Fibroblast of lung (primary cell): ENCODE measurements around the gene DPP10. TPM values are rescaled to one million over a fixed set of nuclear protein-coding genes. Genes with fewer than 3 reads are reported as not detected.

Source experiments
- DNase-seq, 2 donors: peaks; one replicate each; pipeline versions ENCODE4 v3.0.0 to v3.0.0-alpha.2; 2010; ENCODE audit warnings: low read depth in 2 of 2
- H2AFZ ChIP-seq: 2 replicates; pipeline ENCODE4 v1.5.1; 2012; ENCODE audit warnings: low read length, control low read depth, inconsistent platforms
- H3K27ac ChIP-seq: 2 replicates; pipeline ENCODE4 v1.5.1; 2011; ENCODE audit warnings: low read length, control low read depth; ENCODE audit not compliant: insufficient read depth
- H3K27me3 ChIP-seq: 2 replicates; pipeline ENCODE4 v1.5.1; 2011; ENCODE audit warnings: mild to moderate bottlenecking, low read length; ENCODE audit not compliant: control insufficient read depth, insufficient read depth
- H3K36me3 ChIP-seq: 2 replicates; pipeline ENCODE4 v1.5.1; 2011; ENCODE audit warnings: low read length; ENCODE audit not compliant: control insufficient read depth, insufficient read depth
- H3K4me1 ChIP-seq: 2 replicates; pipeline ENCODE4 v1.5.1; 2011; ENCODE audit warnings: low read length; ENCODE audit not compliant: control insufficient read depth, insufficient read depth; ENCODE audit errors: extremely low read depth
- H3K4me2 ChIP-seq: 2 replicates; pipeline ENCODE4 v1.5.1; 2011; ENCODE audit warnings: low read length, control low read depth; ENCODE audit not compliant: insufficient read depth; ENCODE audit errors: extremely low read depth
- H3K4me3 ChIP-seq, 4 experiments: fragments of 200-600 bp in 1 of 4; sonication (generic) in 1 of 4; replicated peaks in 1 of 4; 2 replicates each; pipeline ENCODE4 v1.5.1; 2011 to 2016; ENCODE audit warnings: low read length in 4 of 4, low read depth in 3 of 4, mild to moderate bottlenecking in 3 of 4, control low read depth in 2 of 4, inconsistent platforms in 1 of 4, mixed read lengths in 1 of 4; ENCODE audit not compliant: insufficient read depth in 1 of 4; ENCODE audit errors: control extremely low read depth in 1 of 4
- H3K79me2 ChIP-seq: 2 replicates; pipeline ENCODE4 v1.5.1; 2012; ENCODE audit warnings: mild to moderate bottlenecking, low read length, inconsistent platforms; ENCODE audit not compliant: control insufficient read depth, insufficient read depth
- H3K9ac ChIP-seq: 2 replicates; pipeline ENCODE4 v1.5.1; 2011; ENCODE audit warnings: mild to moderate bottlenecking, low read length, control low read depth; ENCODE audit not compliant: insufficient read depth
- H3K9me3 ChIP-seq: 2 replicates; pipeline ENCODE4 v1.5.1; 2012; ENCODE audit warnings: low read depth, low read length; ENCODE audit not compliant: control insufficient read depth, insufficient read depth
- H4K20me1 ChIP-seq: 2 replicates; pipeline ENCODE4 v1.5.1; 2011; ENCODE audit warnings: low read length; ENCODE audit not compliant: control insufficient read depth, insufficient read depth; ENCODE audit errors: extremely low read depth
- EZH2 ChIP-seq: IDR thresholded peaks from 2 replicates; pipeline ENCODE4 v1.5.1; 2012; ENCODE audit warnings: low read length, control low read depth, mild to moderate bottlenecking; ENCODE audit errors: missing control alignments
- polyA plus RNA-seq, 2 donors: library from polyadenylated mRNA; depleted of rRNA in 1 of 2; stranded (reverse) in 1 of 2; unstranded in 1 of 2; fragments of >200 nt; gene quantifications; 2 replicates each; pipeline ENCODE4 v1.2.1, GENCODE V29; 2011 to 2012; ENCODE audit warnings: missing spikeins in 1 of 2
- total RNA-seq: library from RNA; depleted of rRNA; stranded (reverse); fragments of >200 nt; gene quantifications from 2 replicates; pipeline ENCODE4 v1.2.1, GENCODE V29; 2014
- TF ChIP-seq, protein P1 (sequence below), 2 donors: IDR thresholded peaks in 1 of 2; conservative IDR thresholded peaks in 1 of 2; 1 replicate in 1 of 2; 2 replicates in 1 of 2; pipeline ENCODE4 v1.5.1; 2011 to 2012; ENCODE audit warnings: low read length in 2 of 2, control low read depth in 1 of 2, inconsistent platforms in 1 of 2, low read depth in 1 of 2, mild to moderate bottlenecking in 1 of 2

The DPP10 gene
- total and polyA plus RNA-seq, 2 donors (not counting 1 experiment from before 2014, with no cell fraction given): not detected

DNA sequence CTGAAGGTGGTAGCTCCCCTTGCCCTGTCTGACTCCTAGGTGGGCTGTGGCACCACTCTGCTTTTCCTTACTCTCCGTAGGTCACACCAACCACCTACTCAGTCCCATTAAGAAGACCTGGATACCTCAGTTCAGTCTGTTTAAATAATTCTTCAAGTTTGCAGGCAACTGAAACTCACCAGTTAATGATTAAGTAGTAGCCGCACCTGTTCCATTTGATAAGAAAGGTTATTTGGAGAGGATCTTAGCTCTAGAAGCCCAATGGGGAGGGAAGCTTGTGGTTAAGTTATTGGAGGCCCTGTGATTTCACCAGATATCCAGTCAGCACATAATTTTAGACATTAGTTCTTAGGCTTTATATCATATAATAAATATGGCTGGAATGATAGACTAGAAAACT, 1193.0 kb downstream of the DPP10 start:
- no peaks in the 10 kb centered on the region for H3K27me3 ChIP-seq
- H3K9me3 ChIP-seq: no peaks in the 10 kb centered on the region
- H4K20me1 ChIP-seq: no peaks in the 10 kb centered on the region
- H3K4me3 ChIP-seq: no peak overlapping the region
- TF ChIP-seq EZH2: no peak
- TF ChIP-seq, protein P1, sequence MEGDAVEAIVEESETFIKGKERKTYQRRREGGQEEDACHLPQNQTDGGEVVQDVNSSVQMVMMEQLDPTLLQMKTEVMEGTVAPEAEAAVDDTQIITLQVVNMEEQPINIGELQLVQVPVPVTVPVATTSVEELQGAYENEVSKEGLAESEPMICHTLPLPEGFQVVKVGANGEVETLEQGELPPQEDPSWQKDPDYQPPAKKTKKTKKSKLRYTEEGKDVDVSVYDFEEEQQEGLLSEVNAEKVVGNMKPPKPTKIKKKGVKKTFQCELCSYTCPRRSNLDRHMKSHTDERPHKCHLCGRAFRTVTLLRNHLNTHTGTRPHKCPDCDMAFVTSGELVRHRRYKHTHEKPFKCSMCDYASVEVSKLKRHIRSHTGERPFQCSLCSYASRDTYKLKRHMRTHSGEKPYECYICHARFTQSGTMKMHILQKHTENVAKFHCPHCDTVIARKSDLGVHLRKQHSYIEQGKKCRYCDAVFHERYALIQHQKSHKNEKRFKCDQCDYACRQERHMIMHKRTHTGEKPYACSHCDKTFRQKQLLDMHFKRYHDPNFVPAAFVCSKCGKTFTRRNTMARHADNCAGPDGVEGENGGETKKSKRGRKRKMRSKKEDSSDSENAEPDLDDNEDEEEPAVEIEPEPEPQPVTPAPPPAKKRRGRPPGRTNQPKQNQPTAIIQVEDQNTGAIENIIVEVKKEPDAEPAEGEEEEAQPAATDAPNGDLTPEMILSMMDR (conservative IDR thresholded peaks at IDR 0.05 in 1 of 2, IDR thresholded peaks at IDR 0.05 in 1 of 2; ENCODE audit: low read depth in 1 of 2, low read length in 2 of 2): no peak
- H2AFZ ChIP-seq: no peak overlapping the region
- no peak overlapping the region for H3K9ac ChIP-seq
- no peaks in the 10 kb centered on the region for H3K79me2 ChIP-seq
- no peaks in the 10 kb centered on the region for H3K4me1 ChIP-seq
- DNase-seq: no peak
- H3K36me3 ChIP-seq: no peaks in the 10 kb centered on the region
- H3K4me2 ChIP-seq: no peak overlapping the region
- no peak overlapping the region for H3K27ac ChIP-seq

DNA sequence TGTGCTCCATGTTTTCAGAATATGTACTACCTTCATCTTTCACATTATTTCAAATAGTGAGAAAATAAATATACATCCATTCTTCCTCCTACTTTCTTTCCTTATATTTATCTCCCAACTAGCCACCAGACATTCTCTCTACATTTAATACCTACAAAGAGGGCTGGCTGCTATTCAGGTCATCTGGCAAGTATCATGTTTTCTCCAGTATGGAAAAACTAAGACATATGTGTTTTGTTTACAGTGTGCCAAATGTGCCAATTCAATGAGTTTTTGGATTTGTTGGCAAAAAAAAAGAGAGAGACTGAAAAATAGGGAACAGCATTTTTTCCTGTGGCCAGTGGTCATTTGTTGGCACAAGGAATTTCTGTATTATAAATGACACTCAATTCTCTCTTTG, 1207.3 kb downstream of the DPP10 start:
- H3K27ac ChIP-seq: no peak overlapping the region
- no peak for TF ChIP-seq EZH2
- TF ChIP-seq, protein P1 (conservative IDR thresholded peaks at IDR 0.05 in 1 of 2, IDR thresholded peaks at IDR 0.05 in 1 of 2; ENCODE audit: low read depth in 1 of 2, low read length in 2 of 2): no peak
- no peaks in the 10 kb centered on the region for H3K4me1 ChIP-seq
- no peak for DNase-seq
- no peaks in the 10 kb centered on the region for H3K36me3 ChIP-seq
- no peak overlapping the region for H3K4me2 ChIP-seq
- no peak overlapping the region for H2AFZ ChIP-seq
- no peaks in the 10 kb centered on the region for H3K9me3 ChIP-seq
- H4K20me1 ChIP-seq: no peaks in the 10 kb centered on the region
- H3K4me3 ChIP-seq: no peak overlapping the region
- H3K9ac ChIP-seq: no peak overlapping the region
- no peaks in the 10 kb centered on the region for H3K27me3 ChIP-seq
- no peaks in the 10 kb centered on the region for H3K79me2 ChIP-seq

DNA sequence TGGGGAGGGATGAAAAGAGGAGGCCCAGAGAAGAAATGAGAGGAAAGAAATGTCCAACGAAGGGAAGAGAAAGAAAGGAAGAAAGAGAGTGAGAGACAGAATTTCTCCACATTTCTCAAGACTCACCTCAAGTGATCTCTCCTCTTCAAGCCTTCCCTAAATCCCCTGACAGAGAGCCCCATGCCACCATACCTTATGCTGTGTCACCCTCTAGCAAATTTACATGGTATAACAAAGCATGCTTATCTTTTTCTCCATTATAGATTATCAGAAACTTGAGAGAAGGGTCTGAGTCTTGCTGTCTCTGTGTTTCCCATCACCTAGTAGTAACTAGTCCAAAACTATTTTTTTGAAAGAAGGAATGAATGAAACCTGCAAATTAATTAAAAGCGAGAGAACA, 1208.4 kb downstream of the DPP10 start:
- TF ChIP-seq EZH2: no peak
- TF ChIP-seq, protein P1 (conservative IDR thresholded peaks at IDR 0.05 in 1 of 2, IDR thresholded peaks at IDR 0.05 in 1 of 2; ENCODE audit: low read depth in 1 of 2, low read length in 2 of 2): no peak
- no peak for DNase-seq
- Histone ChIP-seq H3K9me3 (no peaks in the 10 kb centered on the region), H3K4me3 (no peak overlapping the region), H3K4me1 (no peaks in the 10 kb centered on the region), H2AFZ (no peak overlapping the region), H4K20me1 (no peaks in the 10 kb centered on the region), H3K36me3 (no peaks in the 10 kb centered on the region), H3K4me2 (no peak overlapping the region), H3K27me3 (no peaks in the 10 kb centered on the region), H3K27ac (no peak overlapping the region), H3K9ac (no peak overlapping the region), H3K79me2 (no peaks in the 10 kb centered on the region)
